ENCODE measurements around the gene ALX4.
A peak's percentile ranks its signal among the peaks of the same experiment; 100 is the strongest.

Gene ALX4

DNA sequence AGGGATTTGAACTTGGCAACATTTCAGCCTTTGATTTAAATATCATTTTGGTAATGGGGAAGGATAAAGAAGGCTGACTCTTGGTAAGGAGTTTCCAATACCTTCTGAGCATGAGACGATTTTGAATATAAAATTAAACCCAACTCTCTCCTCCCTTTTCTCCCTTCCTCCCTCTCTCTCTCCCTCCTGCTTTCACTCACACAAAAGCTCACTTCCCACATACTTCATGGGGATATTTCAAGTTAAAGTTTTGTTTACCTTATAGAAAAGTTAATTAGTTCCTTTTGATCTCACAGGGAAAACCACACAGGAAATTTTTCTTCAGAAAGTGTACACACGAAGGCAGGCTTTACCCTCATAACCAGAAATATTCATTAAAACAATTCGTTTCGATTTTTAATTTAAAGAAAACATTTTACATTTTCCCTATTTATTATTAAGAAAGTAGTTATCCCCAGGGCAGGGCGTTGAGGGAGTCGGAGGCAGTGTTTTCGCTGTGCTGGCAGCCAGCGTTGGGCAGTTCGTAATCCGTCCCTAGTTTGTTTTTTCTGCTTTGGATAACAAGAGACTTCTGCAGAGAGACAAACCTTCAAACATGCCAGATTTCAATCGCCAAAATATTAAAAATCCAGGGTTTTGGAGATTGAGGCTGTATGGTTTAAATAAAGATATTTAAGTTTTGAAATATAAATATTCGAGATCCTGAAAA, 25.3 kb upstream of the ALX4 start:
- no peak for DNase-seq

DNA sequence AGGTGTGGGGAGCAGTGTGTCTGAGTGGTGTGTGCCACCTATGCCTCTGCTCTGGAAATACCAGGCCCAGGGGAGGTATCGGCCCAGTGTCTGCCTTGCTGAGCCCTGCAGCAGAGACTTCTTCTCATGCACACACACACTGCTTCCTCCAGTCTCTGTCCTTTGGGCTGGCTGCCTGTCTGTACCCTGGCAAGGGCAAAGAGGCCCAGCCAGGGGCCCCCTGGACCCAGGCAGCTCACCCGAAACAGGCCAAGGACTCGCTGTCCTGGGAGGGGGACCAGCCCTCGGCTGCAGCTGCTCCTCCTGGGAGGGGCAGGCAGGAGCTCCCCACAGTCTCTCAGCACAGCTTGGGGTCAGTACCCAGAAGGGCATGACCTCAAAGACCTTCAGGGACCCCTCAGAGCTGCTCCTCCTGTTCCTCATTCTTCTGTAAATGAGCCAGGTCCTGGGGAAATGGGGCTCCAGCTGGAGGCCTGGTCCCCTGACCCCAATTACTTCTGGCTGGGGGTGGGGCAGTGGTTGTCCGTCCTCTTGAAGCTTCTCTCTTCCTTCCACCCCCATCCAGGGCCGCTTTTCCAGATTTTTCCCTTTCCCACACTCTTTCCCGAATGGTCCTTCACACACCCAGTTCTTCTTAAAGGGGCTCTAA, 24.5 kb upstream of the ALX4 start:
- no peak for DNase-seq

DNA sequence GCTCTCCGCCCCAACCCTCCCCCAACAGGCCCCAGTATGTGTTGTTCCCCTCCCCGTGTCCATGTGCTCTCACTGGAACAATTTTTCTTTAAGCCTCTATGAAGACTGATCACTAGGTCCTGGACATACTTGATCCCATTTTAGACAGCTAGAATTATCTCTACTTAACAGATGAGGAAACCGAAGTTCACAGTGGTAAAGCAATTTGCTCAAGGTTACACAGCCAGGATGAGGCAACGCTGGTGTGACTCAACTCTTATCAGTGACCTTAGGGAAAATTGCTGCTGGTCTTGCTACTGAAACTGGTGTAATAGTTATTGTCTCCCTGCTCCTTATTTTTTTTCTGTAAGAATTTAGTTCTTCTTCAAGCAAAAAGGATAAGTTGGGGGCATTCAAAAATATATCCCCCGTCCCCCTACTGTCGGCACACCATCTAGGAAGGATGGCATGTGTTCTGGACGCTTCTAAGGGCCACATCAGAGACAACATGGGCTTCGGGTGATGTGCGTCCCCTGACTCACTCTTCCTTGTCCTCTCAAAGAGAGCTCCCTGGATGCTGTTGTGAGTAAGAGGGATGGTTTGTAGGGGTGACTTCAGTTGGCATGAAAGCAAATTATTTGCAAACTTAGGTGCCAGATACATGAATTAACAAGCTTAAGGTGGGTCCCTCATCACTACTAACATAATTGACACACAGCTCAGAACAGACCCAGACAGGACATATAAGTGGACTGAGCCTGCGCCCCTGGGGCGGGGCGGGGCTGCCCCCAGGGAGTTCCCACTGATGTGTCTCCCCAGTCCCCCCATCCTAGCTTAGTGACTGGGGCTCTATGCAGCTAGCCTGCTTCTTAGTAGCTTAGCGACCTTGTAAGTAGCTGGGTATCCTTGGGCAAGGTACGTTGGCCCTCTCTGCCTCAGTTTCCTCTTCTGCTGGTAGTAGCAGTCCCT, 23.6 kb upstream of the ALX4 start:
- DNase-seq, result no peak

GRCh38 chr11:44332665-44333064, 22.7 kb upstream of the ALX4 start:
- no peak for DNase-seq

DNA sequence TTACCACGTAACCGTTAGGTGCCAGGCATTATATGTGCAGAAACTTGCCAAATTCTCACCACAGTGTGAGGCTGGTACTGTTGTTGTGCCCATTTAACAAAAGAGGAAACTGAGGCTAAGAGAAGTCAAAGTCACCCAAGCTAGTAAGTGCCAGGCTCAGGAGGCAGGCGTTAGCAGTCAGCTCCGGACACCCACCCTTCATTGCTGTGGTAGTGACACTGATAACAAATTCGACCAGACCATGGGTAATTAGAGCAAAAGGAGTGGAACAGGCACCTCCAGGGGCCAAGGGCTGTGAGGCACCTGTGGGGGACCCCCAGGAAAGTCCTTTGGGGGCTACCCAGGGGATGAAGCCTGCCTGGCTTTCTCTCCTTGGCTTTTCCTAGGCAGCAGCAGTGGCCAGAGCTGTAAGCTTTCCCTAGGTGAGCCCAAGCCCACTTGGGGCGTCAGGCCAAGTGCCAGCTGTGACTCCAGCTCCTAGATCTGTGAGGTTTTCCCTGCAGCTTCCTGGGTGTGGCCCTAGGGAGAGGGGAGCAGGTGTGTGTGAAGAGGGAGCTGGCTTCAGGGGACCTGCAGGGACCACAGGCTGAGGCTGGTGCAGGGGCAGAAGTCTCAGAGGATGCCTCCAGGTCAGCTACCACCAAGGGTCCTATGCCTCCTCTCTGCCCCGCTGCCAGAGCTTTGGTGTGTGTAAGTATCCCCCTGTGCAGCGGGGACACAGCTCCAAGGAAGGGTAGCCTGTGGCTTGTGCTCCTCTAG, 19.7 kb upstream of the ALX4 start:
- DNase-seq, result no peak

GRCh38 chr11:44328138-44328660, 18.3 kb upstream of the ALX4 start:
- peak; percentile 17 for DNase-seq

GRCh38 chr11:44327730-44328129, 17.8 kb upstream of the ALX4 start:
- no peak for DNase-seq

GRCh38 chr11:44326615-44327475, 16.9 kb upstream of the ALX4 start:
- no peak for DNase-seq

- DNase-seq, result no peak
These were observed 15.8 kb upstream of the ALX4 start for GRCh38 chr11:44325698-44326097.

- DNase-seq, result peak; percentile 32
These were observed 15.0 kb upstream of the ALX4 start for GRCh38 chr11:44324749-44325525.

DNA sequence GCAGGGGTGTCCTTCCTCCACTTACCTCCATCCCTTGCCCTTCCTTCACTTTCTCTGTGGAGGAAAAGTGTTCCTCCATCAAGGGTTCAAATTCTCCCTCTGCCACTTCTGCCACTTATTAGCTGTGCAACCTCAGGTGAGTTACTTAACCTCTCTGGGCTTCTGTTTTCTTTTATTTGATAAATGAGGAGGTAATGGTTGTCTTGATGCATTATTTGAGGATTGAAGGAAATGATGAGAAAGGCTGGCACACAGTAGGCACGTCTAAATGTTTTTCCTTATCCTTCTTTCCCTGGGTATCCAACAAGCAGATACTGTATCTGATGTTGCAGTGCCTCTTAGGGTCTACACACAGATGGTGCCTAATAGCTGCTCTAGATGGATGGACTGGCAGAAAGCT, 14.3 kb upstream of the ALX4 start:
- no peak for DNase-seq

DNA sequence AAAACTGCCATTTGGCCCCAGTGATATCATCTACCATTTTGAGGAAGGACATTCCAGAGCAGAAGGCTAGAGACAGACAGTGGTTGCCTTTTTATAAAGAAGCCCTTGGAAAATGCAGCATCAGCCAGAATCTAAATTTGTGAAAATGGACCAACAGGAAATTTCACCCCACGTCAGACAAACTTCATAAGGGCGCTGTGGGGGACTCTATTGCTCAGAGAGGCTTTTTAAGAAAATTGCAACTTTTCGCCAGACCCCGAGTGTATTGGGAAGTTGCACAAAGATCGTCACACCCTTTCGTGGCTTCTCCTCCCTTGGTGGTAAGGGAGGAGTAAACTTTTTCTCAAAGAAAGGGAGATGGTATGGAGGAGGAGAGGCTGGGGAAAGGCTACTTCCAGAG, 12.3 kb upstream of the ALX4 start:
- DNase-seq, result no peak

DNA sequence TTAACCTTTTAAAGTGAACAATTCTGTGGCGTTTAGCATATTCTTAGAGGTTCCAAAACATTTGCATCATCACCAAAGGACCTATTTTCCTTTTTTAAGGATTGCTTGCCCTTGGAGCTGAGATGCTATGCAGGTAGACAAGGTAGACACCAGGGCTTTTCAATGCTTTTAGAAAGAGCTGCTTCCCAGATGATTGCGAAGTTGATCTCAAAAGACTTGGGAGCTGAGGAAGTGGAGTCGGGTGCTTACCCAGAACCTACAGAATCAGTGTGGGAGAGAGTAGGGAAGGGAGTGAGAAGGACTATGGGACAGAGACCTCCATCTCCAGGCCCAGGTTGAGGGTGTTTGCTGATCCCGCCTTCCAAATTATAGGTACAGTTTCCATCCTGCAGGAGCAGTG, 11.1 kb upstream of the ALX4 start:
- DNase-seq, result no peak

GRCh38 chr11:44320289-44320973, 10.5 kb upstream of the ALX4 start:
- no peak for DNase-seq

GRCh38 chr11:44319552-44320288, 9.8 kb upstream of the ALX4 start:
- DNase-seq, result peak; percentile 14

DNA sequence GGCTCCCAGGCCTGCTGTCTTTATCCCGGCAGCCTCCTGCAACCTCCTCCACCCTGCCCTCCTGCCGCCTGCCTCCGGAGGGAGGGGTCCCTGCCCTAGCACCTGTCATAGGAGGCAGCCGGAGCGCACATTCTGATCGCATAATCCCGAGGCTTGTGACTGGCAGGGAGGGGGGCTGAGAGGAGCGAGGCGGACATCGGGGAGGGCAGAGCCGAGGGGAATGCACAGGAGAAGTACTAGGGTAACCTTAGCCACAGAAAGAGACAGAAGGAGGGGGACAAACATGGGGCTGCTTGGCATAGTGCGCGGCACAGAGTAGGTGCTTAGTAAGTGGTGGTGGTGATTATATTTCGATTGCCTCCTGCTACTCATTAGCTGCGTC, 9.2 kb upstream of the ALX4 start:
- DNase-seq, result peak; percentile 31

GRCh38 chr11:44318369-44318768, 8.4 kb upstream of the ALX4 start:
- no peak for DNase-seq

DNA sequence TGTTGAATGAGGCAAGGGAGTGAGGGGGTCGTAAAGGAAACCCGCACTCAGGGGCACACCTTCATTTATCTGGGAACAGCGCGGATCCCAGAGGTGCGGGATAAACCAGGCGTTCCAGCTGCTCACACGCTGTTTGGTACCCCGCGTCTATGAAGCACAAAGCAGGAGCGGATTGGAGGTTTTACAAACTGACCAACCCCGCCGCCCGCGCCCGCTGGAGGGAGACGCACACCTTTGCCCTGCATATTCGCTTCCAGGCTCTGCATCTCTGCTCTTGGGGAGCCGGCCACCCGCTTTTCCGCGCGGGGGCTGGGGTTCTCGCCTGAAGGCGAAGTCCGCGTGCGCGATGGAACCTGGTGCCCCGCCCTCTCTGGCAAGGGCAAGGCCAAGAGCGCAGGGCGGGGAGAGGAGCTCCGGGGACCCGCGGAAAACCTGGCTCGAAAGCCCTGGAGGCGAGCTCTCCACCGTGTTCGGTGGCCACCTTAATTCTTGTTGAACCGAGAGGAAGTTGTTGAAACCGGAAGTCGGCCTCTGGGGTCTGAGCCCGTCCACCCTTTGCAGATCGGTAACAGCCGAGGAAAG, 6.8 kb upstream of the ALX4 start:
- DNase-seq, result peak; percentile 59

All from NCI-H146 (cell line).